ENCODE results near the gene OR9A4.

DNA sequence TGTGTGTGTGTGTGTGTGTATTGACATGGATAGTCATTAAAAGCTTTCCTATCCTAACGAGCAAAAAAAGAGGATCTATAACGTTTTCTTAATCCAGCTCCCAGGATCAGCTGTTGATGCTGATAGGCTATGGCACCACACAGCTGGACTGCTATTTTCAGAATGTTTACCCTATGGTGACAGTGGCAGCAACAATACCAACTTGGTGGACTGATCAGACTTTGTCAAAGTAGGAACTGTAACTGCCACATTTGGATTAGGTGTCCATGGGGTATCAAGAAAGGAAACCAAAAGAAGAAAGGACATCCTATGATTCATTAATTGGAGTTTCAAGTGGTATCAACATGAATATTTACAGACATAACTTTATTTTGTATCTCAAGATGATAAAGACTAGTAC, 33.3 kb downstream of the OR9A4 start:
- TF ChIP-seq, protein P1, sequence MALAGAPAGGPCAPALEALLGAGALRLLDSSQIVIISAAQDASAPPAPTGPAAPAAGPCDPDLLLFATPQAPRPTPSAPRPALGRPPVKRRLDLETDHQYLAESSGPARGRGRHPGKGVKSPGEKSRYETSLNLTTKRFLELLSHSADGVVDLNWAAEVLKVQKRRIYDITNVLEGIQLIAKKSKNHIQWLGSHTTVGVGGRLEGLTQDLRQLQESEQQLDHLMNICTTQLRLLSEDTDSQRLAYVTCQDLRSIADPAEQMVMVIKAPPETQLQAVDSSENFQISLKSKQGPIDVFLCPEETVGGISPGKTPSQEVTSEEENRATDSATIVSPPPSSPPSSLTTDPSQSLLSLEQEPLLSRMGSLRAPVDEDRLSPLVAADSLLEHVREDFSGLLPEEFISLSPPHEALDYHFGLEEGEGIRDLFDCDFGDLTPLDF (CRISPR knock-in tag; IDR thresholded peaks at IDR 0.05) = no peak
- TF ChIP-seq NR3C1 (CRISPR knock-in tag; conservative IDR thresholded peaks at IDR 0.05; ENCODE audit: low read depth) (no peak), ETV6 (CRISPR knock-in tag; IDR thresholded peaks at IDR 0.05) (no peak), ATF2 (CRISPR knock-in tag; IDR thresholded peaks at IDR 0.05; ENCODE audit: borderline replicate concordance, low read depth) (no peak), TEAD4 (CRISPR knock-in tag; IDR thresholded peaks at IDR 0.05) (no peak), ZNF232 (CRISPR knock-in tag; IDR thresholded peaks at IDR 0.05) (no peak)
- TF ChIP-seq, protein P2, sequence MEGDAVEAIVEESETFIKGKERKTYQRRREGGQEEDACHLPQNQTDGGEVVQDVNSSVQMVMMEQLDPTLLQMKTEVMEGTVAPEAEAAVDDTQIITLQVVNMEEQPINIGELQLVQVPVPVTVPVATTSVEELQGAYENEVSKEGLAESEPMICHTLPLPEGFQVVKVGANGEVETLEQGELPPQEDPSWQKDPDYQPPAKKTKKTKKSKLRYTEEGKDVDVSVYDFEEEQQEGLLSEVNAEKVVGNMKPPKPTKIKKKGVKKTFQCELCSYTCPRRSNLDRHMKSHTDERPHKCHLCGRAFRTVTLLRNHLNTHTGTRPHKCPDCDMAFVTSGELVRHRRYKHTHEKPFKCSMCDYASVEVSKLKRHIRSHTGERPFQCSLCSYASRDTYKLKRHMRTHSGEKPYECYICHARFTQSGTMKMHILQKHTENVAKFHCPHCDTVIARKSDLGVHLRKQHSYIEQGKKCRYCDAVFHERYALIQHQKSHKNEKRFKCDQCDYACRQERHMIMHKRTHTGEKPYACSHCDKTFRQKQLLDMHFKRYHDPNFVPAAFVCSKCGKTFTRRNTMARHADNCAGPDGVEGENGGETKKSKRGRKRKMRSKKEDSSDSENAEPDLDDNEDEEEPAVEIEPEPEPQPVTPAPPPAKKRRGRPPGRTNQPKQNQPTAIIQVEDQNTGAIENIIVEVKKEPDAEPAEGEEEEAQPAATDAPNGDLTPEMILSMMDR (IDR thresholded peaks at IDR 0.05) = no peak

All from WTC11 (cell line).